ENCODE results near the gene CAPN12.

CAPN12 gene

GRCh38 chr19:38684862-38685665 is 59.2 kb downstream of the CAPN12 start:
- Mint-ChIP-seq H3K4me1 (ENCODE audit: low read depth) (peaks cover 68% of the 10 kb centered on the region), H3K27me3 (ENCODE audit: low read depth) (no peaks in the 10 kb centered on the region), H3K27ac (peak overlapping the region; percentile 88), H3K36me3 (ENCODE audit: low read depth) (peaks cover 30% of the 10 kb centered on the region), H3K4me3 (no peak overlapping the region), H3K9me3 (peaks cover 4% of the 10 kb centered on the region)

- Mint-ChIP-seq H3K4me3 (no peak overlapping the region), H3K27ac (peak overlapping the region; percentile 81), H3K27me3 (ENCODE audit: low read depth) (no peaks in the 10 kb centered on the region), H3K4me1 (ENCODE audit: low read depth) (peaks cover 73% of the 10 kb centered on the region), H3K9me3 (peaks cover 4% of the 10 kb centered on the region), H3K36me3 (ENCODE audit: low read depth) (peaks cover 30% of the 10 kb centered on the region)
These were observed 60.0 kb downstream of the CAPN12 start for GRCh38 chr19:38684078-38684861.

DNA sequence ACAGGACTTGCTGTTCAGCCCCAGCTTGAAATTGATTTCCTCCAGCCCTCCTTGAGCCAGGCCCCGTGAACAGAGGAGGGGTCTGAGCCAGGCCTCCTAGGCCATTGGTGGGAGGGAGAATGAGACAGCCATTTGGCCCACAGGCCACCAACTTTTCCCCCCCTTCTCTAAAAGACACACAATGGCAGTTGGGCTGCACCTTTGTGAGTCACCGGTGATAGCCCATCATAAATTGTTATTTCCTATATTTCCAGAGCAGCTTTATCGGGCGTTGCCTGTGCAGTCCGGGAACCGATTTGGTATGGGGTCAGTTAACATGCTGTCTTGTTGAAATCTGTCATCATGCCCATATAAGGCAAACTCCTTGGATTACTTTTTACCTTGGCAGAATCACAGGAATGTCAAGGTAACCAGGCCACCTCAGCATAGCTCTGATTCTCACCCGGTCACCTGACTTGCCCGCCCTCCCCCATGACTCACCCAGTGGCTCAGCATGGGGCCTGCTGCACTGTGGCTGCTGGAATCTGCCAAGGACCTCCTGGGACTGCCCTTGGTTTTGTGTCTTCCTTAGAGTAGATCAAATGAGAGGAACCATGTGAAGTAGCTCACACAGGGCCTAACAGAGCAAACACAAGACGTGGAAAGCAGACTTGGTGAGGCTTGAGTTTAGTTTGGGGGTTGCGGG is 60.7 kb downstream of the CAPN12 start:
- Mint-ChIP-seq H3K4me3 (peak overlapping the region; percentile 11), H3K27ac (peak overlapping the region; percentile 81), H3K36me3 (ENCODE audit: low read depth) (peaks cover 30% of the 10 kb centered on the region), H3K27me3 (ENCODE audit: low read depth) (no peaks in the 10 kb centered on the region), H3K9me3 (peaks cover 4% of the 10 kb centered on the region), H3K4me1 (ENCODE audit: low read depth) (peaks cover 74% of the 10 kb centered on the region)

GRCh38 chr19:38682872-38683392 is 61.3 kb downstream of the CAPN12 start:
- peaks cover 32% of the 10 kb centered on the region for H3K36me3 Mint-ChIP-seq (ENCODE audit: low read depth)
- H3K27ac Mint-ChIP-seq, result peak overlapping the region; percentile 81
- H3K4me1 Mint-ChIP-seq (ENCODE audit: low read depth), result peaks cover 79% of the 10 kb centered on the region
- peak overlapping the region; percentile 21 for H3K4me3 Mint-ChIP-seq
- H3K9me3 Mint-ChIP-seq, result peaks cover 4% of the 10 kb centered on the region
- H3K27me3 Mint-ChIP-seq (ENCODE audit: low read depth), result no peaks in the 10 kb centered on the region

DNA sequence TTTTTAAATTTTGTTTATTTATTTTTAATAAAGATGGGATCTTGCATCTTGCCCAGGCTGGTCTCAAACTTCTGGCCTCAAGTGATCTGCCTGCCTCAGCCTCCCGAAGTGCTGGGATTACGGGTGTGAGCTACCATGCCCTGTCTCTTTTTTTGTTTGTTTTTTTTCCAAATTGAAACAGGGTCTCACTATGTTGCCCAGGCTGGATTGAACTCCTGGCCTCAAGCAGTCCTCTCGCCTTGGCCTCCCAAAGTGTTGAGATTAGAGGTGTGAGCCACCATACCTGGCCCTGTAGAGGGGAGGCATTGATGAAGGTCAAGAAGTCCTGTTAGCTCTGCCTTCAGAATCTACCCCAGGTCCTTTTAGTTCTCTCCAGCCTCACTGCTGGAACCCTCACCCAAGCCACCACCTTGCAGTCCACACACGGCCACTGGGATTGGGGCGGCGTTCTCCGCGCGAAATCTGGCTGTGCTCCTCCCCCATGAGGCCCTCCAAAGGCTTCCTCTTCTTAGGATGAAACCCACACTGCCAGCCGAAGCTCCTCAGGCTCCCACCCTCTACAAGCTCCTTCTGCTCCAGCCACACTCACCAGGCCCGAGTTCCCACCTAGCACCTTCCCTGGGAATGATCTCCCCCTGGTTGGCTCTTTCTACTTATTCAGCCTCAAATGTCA is 61.9 kb downstream of the CAPN12 start:
- peaks cover 4% of the 10 kb centered on the region for H3K9me3 Mint-ChIP-seq
- H3K27ac Mint-ChIP-seq, result peak overlapping the region; percentile 81
- no peaks in the 10 kb centered on the region for H3K27me3 Mint-ChIP-seq (ENCODE audit: low read depth)
- H3K4me3 Mint-ChIP-seq, result peak overlapping the region; percentile 21
- peaks cover 38% of the 10 kb centered on the region for H3K36me3 Mint-ChIP-seq (ENCODE audit: low read depth)
- peaks cover 79% of the 10 kb centered on the region for H3K4me1 Mint-ChIP-seq (ENCODE audit: low read depth)

All from T-helper 1 cell treated with Interleukin-12 subunit alpha and Interleukin-12 subunit beta and Interleukin-4 antibody, amounts not matched to agents 30 μg/mL and 1 μg/mL, for 36 hours (primary cell).